Measurements from ENCODE around the gene NTNG1.

GRCh38 chr1:107496002-107496401 is 355.2 kb downstream of the NTNG1 start:
- no peak for TF ChIP-seq ZNF512 (CRISPR knock-in tag; IDR thresholded peaks at IDR 0.05; ENCODE audit: borderline replicate concordance)
- TF ChIP-seq CTCF (IDR thresholded peaks at IDR 0.05) = no peak
- TF ChIP-seq IRF2 (CRISPR knock-in tag; IDR thresholded peaks at IDR 0.05; ENCODE audit: borderline replicate concordance, low read depth) = no peak
- TF ChIP-seq NR1H2 (CRISPR knock-in tag; IDR thresholded peaks at IDR 0.05) = no peak
- no peak for TF ChIP-seq ZBTB21 (CRISPR knock-in tag; IDR thresholded peaks at IDR 0.05; ENCODE audit: borderline replicate concordance)

Data from WTC11 (cell line).